Activated naive CD8-positive, alpha-beta T cell (primary cell): ENCODE data around the gene HINFP.
"Not testable (repeated sequence)": the region's sequence is repeated elsewhere in the genome, so short reads cannot be mapped to it uniquely, and the experiment has no call there.

ENCODE experiments used
- H3K27ac Mint-ChIP-seq: one replicate; pipeline ENCODE4 v1.8.0; 2021; ENCODE audit warnings: mixed read lengths
- H3K27me3 Mint-ChIP-seq: one replicate; pipeline ENCODE4 v1.8.0; 2021; ENCODE audit warnings: mixed read lengths
- H3K36me3 Mint-ChIP-seq: one replicate; pipeline ENCODE4 v1.8.0; 2021; ENCODE audit warnings: mixed read lengths
- H3K4me1 Mint-ChIP-seq: one replicate; pipeline ENCODE4 v1.8.0; 2021; ENCODE audit warnings: low read depth, mixed read lengths
- H3K4me3 Mint-ChIP-seq: one replicate; pipeline ENCODE4 v1.8.0; 2021; ENCODE audit warnings: mild to moderate bottlenecking, mixed read lengths
- H3K9me3 Mint-ChIP-seq: one replicate; pipeline ENCODE4 v1.8.0; 2021; ENCODE audit warnings: low read depth, mixed read lengths

The HINFP gene

DNA sequence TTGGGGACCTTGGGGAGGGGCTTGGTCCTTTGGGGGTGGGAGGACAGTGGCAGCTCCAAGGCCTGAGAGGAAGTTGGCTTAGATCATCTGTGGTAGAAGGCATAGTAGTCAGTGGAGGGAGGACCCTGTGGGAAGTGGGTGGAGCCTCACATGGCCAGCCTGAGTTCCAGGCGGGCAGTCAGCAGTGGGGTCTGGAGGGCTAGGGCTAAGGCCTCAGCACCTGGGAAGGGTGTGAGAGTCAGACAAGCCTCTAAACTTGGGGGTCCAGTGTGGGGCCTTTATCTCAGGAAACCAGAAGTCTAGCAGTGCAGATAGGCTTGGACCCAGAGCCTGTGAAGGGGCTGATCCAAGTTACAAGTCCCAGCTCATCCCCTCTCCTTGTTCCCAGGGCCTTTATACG is 51.1 kb downstream of the HINFP start:
- Mint-ChIP-seq H3K4me3 (no peak overlapping the region), H3K9me3 (no peaks in the 10 kb centered on the region), H3K27me3 (no peaks in the 10 kb centered on the region), H3K4me1 (peaks cover 9% of the 10 kb centered on the region), H3K36me3 (peaks cover 2% of the 10 kb centered on the region), H3K27ac (no peak overlapping the region)

DNA sequence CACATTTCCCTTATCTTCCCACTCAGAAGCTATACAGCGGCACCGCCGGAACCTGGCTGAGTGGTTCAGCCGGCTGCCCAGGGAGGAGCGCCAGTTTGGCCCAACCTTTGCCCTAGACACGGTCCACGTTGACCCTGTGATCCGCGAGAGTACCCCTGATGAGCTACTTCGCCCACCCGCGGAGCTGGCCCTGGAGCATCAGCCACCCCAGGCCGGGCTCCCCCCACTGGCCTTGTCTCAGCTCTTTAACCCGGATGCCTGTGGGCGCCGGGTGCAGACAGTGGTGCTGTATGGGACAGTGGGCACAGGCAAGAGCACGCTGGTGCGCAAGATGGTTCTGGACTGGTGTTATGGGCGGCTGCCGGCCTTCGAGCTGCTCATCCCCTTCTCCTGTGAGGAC is 52.1 kb downstream of the HINFP start:
- Mint-ChIP-seq H3K27me3 (no peaks in the 10 kb centered on the region), H3K4me1 (peaks cover 17% of the 10 kb centered on the region), H3K36me3 (peaks cover 2% of the 10 kb centered on the region), H3K9me3 (no peaks in the 10 kb centered on the region), H3K4me3 (no peak overlapping the region), H3K27ac (no peak overlapping the region)

DNA sequence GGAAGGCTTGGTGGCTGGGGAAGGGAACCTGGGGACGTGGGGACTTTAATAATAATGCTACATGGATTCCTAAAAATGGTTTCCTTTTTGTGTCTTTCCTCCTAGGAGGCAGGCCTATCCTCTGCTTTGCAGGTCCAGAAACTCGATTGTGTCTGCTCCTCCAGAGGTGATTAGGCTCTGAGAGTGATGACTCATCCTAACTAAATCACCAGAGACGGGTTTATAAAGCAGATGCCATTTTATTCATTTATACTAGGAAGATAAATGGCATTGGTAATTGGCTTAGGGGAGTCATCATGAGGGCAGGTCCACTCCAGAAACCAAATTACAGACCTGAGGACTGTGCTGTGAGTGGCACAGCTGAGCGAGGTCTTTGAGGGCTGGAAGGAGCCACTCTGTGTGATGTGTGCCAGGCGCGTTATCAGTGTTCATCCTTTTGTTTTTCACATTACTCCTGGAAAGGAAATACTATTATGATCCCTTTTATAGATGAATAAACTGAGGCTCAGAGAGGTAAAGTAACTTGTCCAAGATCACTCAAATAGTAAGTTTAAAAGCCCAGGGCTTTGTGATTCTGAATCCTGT is 54.2 kb downstream of the HINFP start:
- H3K27ac Mint-ChIP-seq: no peak overlapping the region
- no peak overlapping the region for H3K4me3 Mint-ChIP-seq
- H3K36me3 Mint-ChIP-seq: peaks cover 7% of the 10 kb centered on the region
- no peaks in the 10 kb centered on the region for H3K9me3 Mint-ChIP-seq
- H3K27me3 Mint-ChIP-seq: no peaks in the 10 kb centered on the region
- H3K4me1 Mint-ChIP-seq: peaks cover 11% of the 10 kb centered on the region

DNA sequence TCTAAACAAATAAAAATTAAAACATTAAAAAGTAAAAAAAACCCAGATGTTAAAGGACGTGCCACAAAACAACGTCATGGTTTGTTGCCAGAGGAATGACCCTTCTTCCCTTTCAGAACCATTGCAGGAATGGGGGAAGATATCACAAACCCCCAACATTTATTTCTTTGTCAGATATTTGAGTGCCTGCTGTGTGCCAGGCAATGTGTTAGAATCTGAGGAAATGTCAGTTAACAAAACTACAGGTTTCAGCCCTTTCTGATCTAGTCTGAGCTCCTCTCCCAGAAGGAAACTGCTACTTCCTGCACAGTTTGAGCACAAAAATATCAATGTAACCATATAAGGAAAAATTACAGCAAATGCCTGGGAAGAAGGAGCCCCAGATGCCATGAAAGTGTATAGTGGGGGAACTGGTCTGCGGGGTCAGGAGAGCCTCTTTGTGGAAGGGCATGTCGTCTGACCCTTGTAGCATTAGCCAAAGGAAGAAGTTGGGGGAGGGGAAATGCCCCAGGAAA is 56.8 kb downstream of the HINFP start:
- Mint-ChIP-seq H3K4me3 (no peak overlapping the region), H3K9me3 (no peaks in the 10 kb centered on the region), H3K27ac (no peak overlapping the region), H3K36me3 (peaks cover 7% of the 10 kb centered on the region), H3K27me3 (no peaks in the 10 kb centered on the region), H3K4me1 (peaks cover 11% of the 10 kb centered on the region)

DNA sequence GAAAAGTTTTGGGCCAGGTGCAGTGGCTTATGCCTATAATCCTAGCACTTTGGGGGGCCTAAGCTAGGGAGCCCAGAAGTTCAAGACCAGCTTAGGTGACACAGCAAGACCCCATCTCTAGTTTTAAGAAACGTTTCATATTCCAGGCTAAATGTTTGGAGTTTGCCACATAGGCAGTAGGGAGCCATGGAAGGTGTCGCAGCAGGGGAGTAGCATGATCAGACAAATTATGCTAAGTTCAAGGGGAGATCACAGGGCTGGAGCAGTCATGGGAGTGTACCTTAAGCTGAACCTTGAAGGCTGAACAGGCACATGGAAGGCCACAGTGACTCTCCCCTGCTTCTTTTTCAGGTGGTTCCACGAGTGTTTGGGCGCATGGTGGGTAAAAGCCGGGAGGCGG is 58.0 kb downstream of the HINFP start:
- Mint-ChIP-seq H3K36me3 (peaks cover 7% of the 10 kb centered on the region), H3K27ac (no peak overlapping the region), H3K4me1 (peaks cover 11% of the 10 kb centered on the region), H3K4me3 (no peak overlapping the region), H3K27me3 (no peaks in the 10 kb centered on the region), H3K9me3 (no peaks in the 10 kb centered on the region)

DNA sequence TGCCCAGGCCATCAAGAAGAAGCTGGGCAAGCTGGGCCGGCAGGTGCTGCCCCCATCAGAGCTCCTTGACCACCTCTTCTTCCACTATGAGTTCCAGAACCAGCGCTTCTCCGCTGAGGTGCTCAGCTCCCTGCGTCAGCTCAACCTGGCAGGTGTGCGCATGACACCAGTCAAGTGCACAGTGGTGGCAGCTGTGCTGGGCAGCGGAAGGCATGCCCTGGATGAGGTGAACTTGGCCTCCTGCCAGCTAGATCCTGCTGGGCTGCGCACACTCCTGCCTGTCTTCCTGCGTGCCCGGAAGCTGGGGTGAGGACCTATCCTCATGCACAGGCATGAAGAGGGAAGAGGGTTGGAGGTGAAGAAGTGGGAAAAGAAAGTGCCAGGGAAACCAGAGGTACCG is 58.6 kb downstream of the HINFP start:
- Mint-ChIP-seq H3K4me1 (peaks cover 11% of the 10 kb centered on the region), H3K27me3 (no peaks in the 10 kb centered on the region), H3K27ac (no peak overlapping the region), H3K9me3 (no peaks in the 10 kb centered on the region), H3K36me3 (peaks cover 7% of the 10 kb centered on the region), H3K4me3 (no peak overlapping the region)

DNA sequence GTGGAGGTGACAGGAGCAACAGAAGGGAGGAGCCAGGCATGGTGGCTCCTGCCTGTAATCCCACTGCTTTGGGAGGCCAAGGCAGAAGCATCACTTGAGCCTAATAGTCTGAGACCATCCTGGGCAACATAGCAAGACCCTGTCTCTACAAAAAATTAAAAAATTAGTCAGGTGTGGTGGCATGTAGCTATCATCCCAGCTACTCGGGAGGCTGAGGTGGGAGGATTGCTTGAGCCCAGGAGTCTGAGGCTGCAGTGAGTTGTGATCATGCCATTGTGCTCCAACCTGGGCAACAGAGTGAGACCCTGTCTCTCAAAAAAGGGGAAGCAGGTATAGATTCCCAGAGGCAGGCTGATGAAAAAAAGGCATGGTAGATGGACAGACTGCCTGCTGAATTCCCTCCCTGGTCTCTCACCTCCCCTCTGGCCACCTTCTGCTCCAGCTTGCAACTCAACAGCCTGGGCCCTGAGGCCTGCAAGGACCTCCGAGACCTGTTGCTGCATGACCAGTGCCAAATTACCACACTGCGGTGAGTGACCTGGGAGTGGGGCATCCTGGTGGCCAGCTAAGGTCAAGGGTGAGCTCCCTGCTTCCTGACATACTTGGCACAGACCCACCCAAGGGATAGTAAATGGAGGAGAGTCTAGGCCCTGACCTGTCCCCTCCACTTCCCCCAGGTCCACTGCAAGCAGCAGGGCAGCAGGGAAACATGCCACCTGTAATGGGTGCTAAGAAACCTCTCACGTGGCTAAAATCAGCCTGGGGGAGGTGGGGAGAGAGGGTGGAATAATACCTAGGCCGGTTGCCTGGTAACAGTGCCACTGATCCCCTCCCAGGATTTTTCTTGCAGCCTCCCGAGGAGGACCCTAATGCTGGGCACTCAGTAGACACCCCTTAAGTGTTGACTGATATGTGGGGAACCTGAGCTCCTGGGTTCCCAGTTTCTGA is 59.6 kb downstream of the HINFP start:
- H3K4me1 Mint-ChIP-seq: peaks cover 9% of the 10 kb centered on the region
- H3K27me3 Mint-ChIP-seq: no peaks in the 10 kb centered on the region
- H3K36me3 Mint-ChIP-seq: peaks cover 5% of the 10 kb centered on the region
- H3K9me3 Mint-ChIP-seq: no peaks in the 10 kb centered on the region
- H3K27ac Mint-ChIP-seq: no peak overlapping the region
- no peak overlapping the region for H3K4me3 Mint-ChIP-seq

DNA sequence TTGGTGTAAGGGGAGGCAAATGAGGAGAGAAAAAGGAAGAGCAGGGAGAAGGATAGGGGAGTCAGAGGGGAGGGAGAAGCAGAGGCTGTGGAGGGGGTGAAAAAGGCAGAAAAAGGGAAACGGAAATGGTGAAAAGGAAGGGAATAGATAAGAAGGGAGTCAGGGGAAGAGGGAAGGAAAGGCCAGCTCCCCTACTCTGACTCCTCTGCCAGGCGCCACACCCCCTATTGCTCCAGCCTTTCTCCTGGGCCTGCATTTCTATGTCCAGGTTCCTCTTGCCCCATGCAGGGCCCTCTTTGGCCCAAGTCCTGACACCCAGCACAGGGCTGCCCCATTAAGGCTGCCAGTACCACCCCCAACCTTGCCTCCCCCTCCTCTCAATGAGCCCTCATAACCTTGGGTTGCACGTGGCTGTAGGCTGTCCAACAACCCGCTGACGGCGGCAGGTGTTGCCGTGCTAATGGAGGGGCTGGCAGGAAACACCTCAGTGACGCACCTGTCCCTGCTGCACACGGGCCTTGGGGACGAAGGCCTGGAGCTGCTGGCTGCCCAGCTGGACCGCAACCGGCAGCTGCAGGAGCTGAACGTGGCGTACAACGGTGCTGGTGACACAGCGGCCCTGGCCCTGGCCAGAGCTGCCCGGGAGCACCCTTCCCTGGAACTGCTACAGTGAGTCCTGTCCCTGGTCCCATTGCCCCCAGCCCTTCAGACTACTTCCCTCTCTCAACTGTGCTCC is 60.5 kb downstream of the HINFP start:
- Mint-ChIP-seq H3K4me3 (no peak overlapping the region), H3K9me3 (no peaks in the 10 kb centered on the region), H3K27me3 (no peaks in the 10 kb centered on the region), H3K27ac (no peak overlapping the region), H3K4me1 (peaks cover 9% of the 10 kb centered on the region), H3K36me3 (peaks cover 5% of the 10 kb centered on the region)

DNA sequence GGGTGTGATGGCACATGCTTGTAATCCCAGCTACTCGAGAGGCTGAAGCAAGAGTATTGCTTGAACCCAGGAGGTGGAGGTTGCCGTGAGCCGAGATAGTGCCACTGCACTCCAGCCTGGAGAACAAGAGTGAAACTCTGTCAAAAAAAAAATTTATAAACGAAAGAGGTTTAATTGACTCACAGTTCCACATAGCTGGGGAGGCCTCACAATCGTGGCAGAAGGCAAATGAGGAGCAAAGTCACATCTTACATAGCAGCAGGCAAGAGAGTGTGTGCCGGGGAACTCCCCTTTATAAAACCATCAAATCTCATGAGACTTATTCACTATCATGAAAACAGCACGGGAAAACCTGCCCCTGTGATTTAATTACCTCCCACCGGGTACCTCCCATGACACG is 63.0 kb downstream of the HINFP start:
- not testable (repeated sequence) for H3K4me1 Mint-ChIP-seq, H3K4me3 Mint-ChIP-seq, H3K36me3 Mint-ChIP-seq, H3K27me3 Mint-ChIP-seq, H3K27ac Mint-ChIP-seq, H3K9me3 Mint-ChIP-seq
